Stimulated activated naive CD8-positive, alpha-beta T cell treated with anti-CD3 and anti-CD28 coated beads, Interleukin-15, amount 100 ng/mL, for 72 hours (primary cell): ENCODE results near the gene PADI6.
"Not testable (repeated sequence)": the region's sequence is repeated elsewhere in the genome, so short reads cannot be mapped to it uniquely, and the experiment has no call there.

ENCODE experiments used
- ATAC-seq: fragments of 150-1000 bp; cut with Tn5 transposase; 2 replicates; pipeline ENCODE4 v1.10.0; 2021; ENCODE audit warnings: mild to moderate bottlenecking, moderate library complexity
- DNase-seq, 2 donors: peaks; one replicate each; pipeline ENCODE4 v3.0.0; 2021 to 2022
- H3K27ac Mint-ChIP-seq, 2 donors: one replicate each; pipeline ENCODE4 v1.8.0; 2022; ENCODE audit warnings: mild to moderate bottlenecking in 2 of 2, mixed read lengths in 2 of 2, moderate library complexity in 2 of 2
- H3K27me3 Mint-ChIP-seq: one replicate; pipeline ENCODE4 v1.8.0; 2022; ENCODE audit warnings: mixed read lengths
- H3K4me1 Mint-ChIP-seq: one replicate; pipeline ENCODE4 v1.8.0; 2022; ENCODE audit warnings: mild to moderate bottlenecking, mixed read lengths
- H3K4me3 Mint-ChIP-seq, 2 donors: one replicate each; pipeline ENCODE4 v1.8.0; 2022; ENCODE audit warnings: mild to moderate bottlenecking in 2 of 2, mixed read lengths in 2 of 2, moderate library complexity in 1 of 2
- H3K9me3 Mint-ChIP-seq, 2 donors: one replicate each; pipeline ENCODE4 v1.8.0; 2022; ENCODE audit warnings: mixed read lengths in 2 of 2

The PADI6 gene

DNA sequence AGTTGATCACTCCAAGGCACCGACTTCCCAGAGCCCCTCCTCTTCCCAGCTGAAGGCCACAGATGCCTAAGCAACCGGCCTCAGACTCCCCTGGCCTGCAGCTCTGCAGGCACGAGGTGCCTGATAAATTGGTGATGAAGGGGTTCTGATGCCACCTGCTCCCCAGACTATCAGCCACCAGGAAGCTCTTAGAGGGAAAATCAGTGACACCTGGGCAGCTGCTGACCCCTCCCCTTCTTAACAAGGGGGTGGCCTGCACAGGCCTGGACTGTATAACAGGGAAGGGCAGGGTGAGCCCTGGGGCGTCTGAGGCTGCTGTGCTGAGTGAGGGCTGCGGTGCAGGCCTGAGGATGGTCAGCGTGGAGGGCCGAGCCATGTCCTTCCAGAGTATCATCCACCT is at the start of gene PADI6:
Gene PADI6, plus strand, starts transcription at position 301 of the 400 bp plus-strand sequence. Its CDS starts 50 bp downstream, at position 351.
- H3K4me3 Mint-ChIP-seq: no peak within 1 kb of the TSS
- peak within 1 kb of the TSS in 1 of 2 donors; percentile 71 for H3K27ac Mint-ChIP-seq
- no peak for DNase-seq
- H3K9me3 Mint-ChIP-seq: no peaks in the 10 kb centered on the region
- H3K27me3 Mint-ChIP-seq: no peaks in the 10 kb centered on the region
- ATAC-seq: no peak
- H3K4me1 Mint-ChIP-seq: no peaks in the 10 kb centered on the region

GRCh38 chr1:17328855-17329254 is 43.1 kb upstream of the PADI6 start:
- Mint-ChIP-seq H3K9me3 (peaks cover 0 to 12% of the 10 kb centered on the region in 2 donors), H3K27ac (no peak overlapping the region), H3K4me3 (no peak overlapping the region), H3K27me3 (peaks cover 40% of the 10 kb centered on the region), H3K4me1 (no peaks in the 10 kb centered on the region)
- ATAC-seq (no peak), DNase-seq (no peak)

DNA sequence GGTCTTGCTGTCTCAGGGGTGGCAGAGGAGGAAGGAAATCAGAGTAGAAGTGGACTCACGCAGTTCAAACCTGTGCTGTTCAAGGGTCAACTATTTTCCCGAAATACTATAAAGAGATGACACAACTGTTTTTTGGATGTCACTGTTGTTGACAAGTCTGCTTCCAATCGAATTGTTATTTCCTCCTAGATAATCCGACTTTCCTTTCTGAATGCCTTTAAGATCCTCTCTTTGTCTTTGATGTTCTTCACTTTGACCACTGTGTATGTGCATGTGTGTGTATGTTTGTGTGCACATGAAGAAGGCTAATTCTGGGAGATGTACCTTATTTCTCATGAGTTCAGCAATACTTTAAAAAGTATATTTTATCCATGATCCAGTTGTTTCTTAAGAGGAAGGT is 42.4 kb upstream of the PADI6 start:
- peak overlapping the region in 1 of 2 donors; percentile 64 for H3K27ac Mint-ChIP-seq
- DNase-seq (no peak), ATAC-seq (no peak)
- H3K9me3 Mint-ChIP-seq: peaks cover 0 to 12% of the 10 kb centered on the region in 2 donors
- H3K4me3 Mint-ChIP-seq: no peak overlapping the region
- H3K4me1 Mint-ChIP-seq: no peaks in the 10 kb centered on the region
- H3K27me3 Mint-ChIP-seq: peaks cover 41% of the 10 kb centered on the region

- ATAC-seq (no peak), DNase-seq (no peak)
- H3K9me3 Mint-ChIP-seq: peaks cover 0 to 12% of the 10 kb centered on the region in 2 donors
- H3K27ac Mint-ChIP-seq: no peak overlapping the region
- H3K4me3 Mint-ChIP-seq: no peak overlapping the region
- H3K27me3 Mint-ChIP-seq: peaks cover 37% of the 10 kb centered on the region
- peaks cover 1% of the 10 kb centered on the region for H3K4me1 Mint-ChIP-seq
Measured at GRCh38 chr1:17330856-17331255, 41.1 kb upstream of the PADI6 start.

DNA sequence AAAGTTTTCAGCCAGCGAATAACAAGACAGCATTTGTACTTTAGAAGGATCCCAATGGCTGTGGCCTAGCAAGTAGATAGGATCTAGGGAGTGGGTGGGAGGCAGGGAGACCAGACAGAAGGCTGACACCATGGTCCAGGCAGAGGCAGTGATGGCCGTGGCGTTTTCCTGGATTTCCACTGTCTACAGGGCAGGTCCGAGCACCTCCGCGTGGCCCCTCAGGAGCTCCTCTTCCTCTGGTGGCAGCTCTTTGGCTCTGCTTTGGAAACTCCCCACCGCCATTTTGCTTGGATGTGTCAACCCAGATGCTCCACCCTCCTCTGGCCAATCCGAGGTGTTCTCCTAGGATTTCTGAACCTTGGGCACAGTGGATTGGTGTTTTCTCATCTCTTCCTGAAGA is 38.9 kb upstream of the PADI6 start:
- ATAC-seq (no peak), DNase-seq (no peak)
- Mint-ChIP-seq H3K4me1 (peaks cover 9% of the 10 kb centered on the region), H3K27me3 (peaks cover 34% of the 10 kb centered on the region), H3K4me3 (no peak overlapping the region), H3K9me3 (peaks cover 0 to 12% of the 10 kb centered on the region in 2 donors), H3K27ac (no peak overlapping the region)

GRCh38 chr1:17335821-17336710 is 35.9 kb upstream of the PADI6 start:
- Mint-ChIP-seq H3K4me3 (no peak overlapping the region), H3K9me3 (peaks cover 0 to 12% of the 10 kb centered on the region in 2 donors), H3K4me1 (peaks cover 9% of the 10 kb centered on the region), H3K27me3 (peaks cover 18% of the 10 kb centered on the region), H3K27ac (no peak overlapping the region)
- peak; percentile 78 for ATAC-seq
- peak; percentile 63 to 65 for DNase-seq

GRCh38 chr1:17338706-17339493 is 33.1 kb upstream of the PADI6 start:
- ATAC-seq (no peak), DNase-seq (no peak)
- H3K27me3 Mint-ChIP-seq: peaks cover 6% of the 10 kb centered on the region
- peaks cover 9% of the 10 kb centered on the region for H3K4me1 Mint-ChIP-seq
- H3K4me3 Mint-ChIP-seq: no peak overlapping the region
- H3K27ac Mint-ChIP-seq: peak overlapping the region in 1 of 2 donors; percentile 84
- peaks cover 0 to 4% of the 10 kb centered on the region in 2 donors for H3K9me3 Mint-ChIP-seq

DNA sequence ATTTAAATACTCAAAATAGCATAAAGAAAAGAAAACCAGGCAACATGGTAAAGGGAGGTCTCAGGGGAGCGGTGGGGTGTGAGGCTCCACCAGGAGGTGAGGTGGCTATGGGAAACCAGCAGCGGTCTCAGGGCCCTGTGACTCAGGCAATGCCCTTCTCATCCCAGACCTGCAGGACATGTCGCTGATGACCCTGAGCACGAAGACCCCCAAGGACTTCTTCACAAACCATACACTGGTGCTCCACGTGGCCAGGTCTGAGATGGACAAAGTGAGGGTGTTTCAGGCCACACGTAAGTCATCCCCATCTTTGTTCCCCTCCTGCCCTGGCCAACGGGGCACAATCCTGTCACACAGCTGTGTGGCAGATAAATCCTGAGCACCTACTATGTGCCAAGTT is 32.5 kb upstream of the PADI6 start:
- no peak for ATAC-seq
- Mint-ChIP-seq H3K27ac (peak overlapping the region in 1 of 2 donors; percentile 84), H3K4me1 (peaks cover 9% of the 10 kb centered on the region), H3K9me3 (peaks cover 0 to 7% of the 10 kb centered on the region in 2 donors), H3K27me3 (peaks cover 5% of the 10 kb centered on the region), H3K4me3 (no peak overlapping the region)
- DNase-seq: no peak

GRCh38 chr1:17340358-17340757 is 31.6 kb upstream of the PADI6 start:
- H3K27me3 Mint-ChIP-seq: peaks cover 5% of the 10 kb centered on the region
- H3K4me3 Mint-ChIP-seq: no peak overlapping the region
- peak overlapping the region in 1 of 2 donors; percentile 3 for H3K27ac Mint-ChIP-seq
- peaks cover 9% of the 10 kb centered on the region for H3K4me1 Mint-ChIP-seq
- peaks cover 0 to 7% of the 10 kb centered on the region in 2 donors for H3K9me3 Mint-ChIP-seq
- DNase-seq (no peak), ATAC-seq (no peak)

DNA sequence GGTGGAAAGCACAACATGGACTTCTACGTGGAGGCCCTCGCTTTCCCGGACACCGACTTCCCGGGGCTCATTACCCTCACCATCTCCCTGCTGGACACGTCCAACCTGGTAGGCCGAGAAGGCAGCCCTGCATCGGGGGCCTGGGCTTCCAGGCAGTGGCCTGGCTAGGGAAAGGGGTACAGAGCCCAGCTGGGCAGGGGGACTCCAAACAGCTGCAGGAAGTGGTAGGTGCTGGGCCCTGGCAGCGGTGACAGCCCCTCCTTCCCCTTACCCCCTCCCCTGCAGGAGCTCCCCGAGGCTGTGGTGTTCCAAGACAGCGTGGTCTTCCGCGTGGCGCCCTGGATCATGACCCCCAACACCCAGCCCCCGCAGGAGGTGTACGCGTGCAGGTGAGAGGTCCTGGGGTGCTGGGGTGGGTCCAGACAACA is 30.0 kb upstream of the PADI6 start:
- Mint-ChIP-seq H3K9me3 (peaks cover 0 to 7% of the 10 kb centered on the region in 2 donors), H3K4me3 (no peak overlapping the region), H3K27me3 (peaks cover 5% of the 10 kb centered on the region), H3K27ac (no peak overlapping the region), H3K4me1 (no peaks in the 10 kb centered on the region)
- no peak for DNase-seq
- ATAC-seq: no peak

GRCh38 chr1:17345506-17345905 is 26.5 kb upstream of the PADI6 start:
- not testable (repeated sequence) for H3K4me1 Mint-ChIP-seq, H3K27me3 Mint-ChIP-seq, DNase-seq, ATAC-seq, H3K4me3 Mint-ChIP-seq, H3K9me3 Mint-ChIP-seq, H3K27ac Mint-ChIP-seq

- Mint-ChIP-seq H3K27ac (no peak overlapping the region), H3K4me3 (no peak overlapping the region), H3K9me3 (peaks cover 0 to 7% of the 10 kb centered on the region in 2 donors), H3K27me3 (peaks cover 5% of the 10 kb centered on the region), H3K4me1 (peaks cover 7% of the 10 kb centered on the region)
- no peak for ATAC-seq
- no peak for DNase-seq
Measured at GRCh38 chr1:17346046-17346789, 25.8 kb upstream of the PADI6 start.

GRCh38 chr1:17347769-17348592 is 24.0 kb upstream of the PADI6 start:
- ATAC-seq: no peak
- no peaks in the 10 kb centered on the region for H3K27me3 Mint-ChIP-seq
- DNase-seq: no peak
- peaks cover 0 to 7% of the 10 kb centered on the region in 2 donors for H3K9me3 Mint-ChIP-seq
- no peak overlapping the region for H3K4me3 Mint-ChIP-seq
- peaks cover 7% of the 10 kb centered on the region for H3K4me1 Mint-ChIP-seq
- no peak overlapping the region for H3K27ac Mint-ChIP-seq

- H3K4me3 Mint-ChIP-seq: no peak overlapping the region
- H3K27me3 Mint-ChIP-seq: no peaks in the 10 kb centered on the region
- peaks cover 0 to 5% of the 10 kb centered on the region in 2 donors for H3K9me3 Mint-ChIP-seq
- DNase-seq (no peak), ATAC-seq (no peak)
- no peak overlapping the region for H3K27ac Mint-ChIP-seq
- peaks cover 7% of the 10 kb centered on the region for H3K4me1 Mint-ChIP-seq
Measured at GRCh38 chr1:17348593-17349234, 23.3 kb upstream of the PADI6 start.
